Neural progenitor cell (in vitro differentiated cells): Measurements from ENCODE around the gene TTLL10. TPM values are rescaled to one million over a fixed set of nuclear protein-coding genes. Genes with fewer than 3 reads are reported as not detected.

Source experiments
- DNase-seq: peaks from one replicate; pipeline ENCODE4 v3.0.0-alpha.2; 2016; ENCODE audit warnings: low spot score
- H2AFZ ChIP-seq: fragments of 200-600 bp; sonication (generic); replicated peaks from 2 replicates; pipeline ENCODE4 v1.6.1; 2016; ENCODE audit warnings: antibody characterized with exemption
- H3F3A ChIP-seq: fragments of 200-600 bp; sonication (generic); 2 replicates; pipeline ENCODE4 v1.6.1; 2016; ENCODE audit warnings: antibody characterized with exemption, low read depth
- H3K27ac ChIP-seq: fragments of 200-600 bp; sonication (generic); 2 replicates; pipeline ENCODE4 v1.5.1; 2016; ENCODE audit warnings: mild to moderate bottlenecking
- H3K27me3 ChIP-seq: fragments of 200-600 bp; sonication (generic); 2 replicates; pipeline ENCODE4 v1.6.1; 2016; ENCODE audit warnings: mild to moderate bottlenecking, moderate library complexity
- H3K36me3 ChIP-seq: fragments of 200-600 bp; sonication (generic); 2 replicates; pipeline ENCODE4 v1.5.1; 2016
- H3K4me1 ChIP-seq: fragments of 200-600 bp; sonication (generic); 2 replicates; pipeline ENCODE4 v1.6.1; 2016; ENCODE audit warnings: mixed run types
- H3K4me2 ChIP-seq: fragments of 200-600 bp; sonication (generic); 2 replicates; pipeline ENCODE4 v1.6.1; 2016
- H3K4me3 ChIP-seq: fragments of 200-600 bp; sonication (generic); 2 replicates; pipeline ENCODE4 v1.5.1; 2016
- H3K79me2 ChIP-seq: fragments of 200-600 bp; sonication (generic); 2 replicates; pipeline ENCODE4 v1.6.1; 2016; ENCODE audit warnings: low read depth
- H3K9ac ChIP-seq: fragments of 200-600 bp; sonication (generic); 2 replicates; pipeline ENCODE4 v1.6.1; 2016
- H3K9me3 ChIP-seq: fragments of 200-600 bp; sonication (generic); 2 replicates; pipeline ENCODE4 v1.5.1; 2016; ENCODE audit warnings: low read depth
- H4K20me1 ChIP-seq: fragments of 200-600 bp; sonication (generic); 2 replicates; pipeline ENCODE4 v1.6.1; 2016; ENCODE audit warnings: low read depth
- H3K27ac Mint-ChIP-seq: 3 replicates; pipeline ENCODE4 v1.8.0; 2021; ENCODE audit warnings: mixed read lengths
- H3K27me3 Mint-ChIP-seq: 2 replicates; pipeline ENCODE4 v1.8.0; 2022; ENCODE audit warnings: low read depth, mild to moderate bottlenecking, inconsistent platforms, moderate library complexity, mixed read lengths; ENCODE audit not compliant: insufficient read depth
- H3K36me3 Mint-ChIP-seq: 3 replicates; pipeline ENCODE4 v1.8.0; 2021; ENCODE audit warnings: mixed read lengths
- H3K4me1 Mint-ChIP-seq: 3 replicates; pipeline ENCODE4 v1.8.0; 2021; ENCODE audit warnings: mixed read lengths
- H3K4me3 Mint-ChIP-seq: 3 replicates; pipeline ENCODE4 v1.8.0; 2021; ENCODE audit warnings: mild to moderate bottlenecking, moderate library complexity, mixed read lengths
- H3K9me3 Mint-ChIP-seq: 3 replicates; pipeline ENCODE4 v1.8.0; 2020; ENCODE audit warnings: mixed read lengths
- EZH2 ChIP-seq: fragments of 200-600 bp; sonication (generic); IDR thresholded peaks from 2 replicates; pipeline ENCODE4 v1.6.1; 2017; ENCODE audit warnings: antibody characterized with exemption, mild to moderate bottlenecking, moderate library complexity
- EZH2phosphoT487 ChIP-seq: fragments of 200-600 bp; sonication (generic); IDR thresholded peaks from 2 replicates; pipeline ENCODE4 v1.6.1; 2017; ENCODE audit warnings: antibody characterized with exemption
- total RNA-seq: library from RNA; depleted of rRNA; stranded (reverse); fragments of >200 nt; gene quantifications from 2 replicates; pipeline ENCODE4 v1.2.3, GENCODE V29; 2015; ENCODE audit warnings: low replicate concordance
- TF ChIP-seq, protein P1 (sequence below): fragments of 200-600 bp; sonication (generic); IDR thresholded peaks from 2 replicates; pipeline ENCODE4 v1.5.1; 2017; ENCODE audit warnings: antibody characterized with exemption, mild to moderate bottlenecking

Gene TTLL10
- total RNA-seq, 1 donor from 2014 or later: not detected

DNA sequence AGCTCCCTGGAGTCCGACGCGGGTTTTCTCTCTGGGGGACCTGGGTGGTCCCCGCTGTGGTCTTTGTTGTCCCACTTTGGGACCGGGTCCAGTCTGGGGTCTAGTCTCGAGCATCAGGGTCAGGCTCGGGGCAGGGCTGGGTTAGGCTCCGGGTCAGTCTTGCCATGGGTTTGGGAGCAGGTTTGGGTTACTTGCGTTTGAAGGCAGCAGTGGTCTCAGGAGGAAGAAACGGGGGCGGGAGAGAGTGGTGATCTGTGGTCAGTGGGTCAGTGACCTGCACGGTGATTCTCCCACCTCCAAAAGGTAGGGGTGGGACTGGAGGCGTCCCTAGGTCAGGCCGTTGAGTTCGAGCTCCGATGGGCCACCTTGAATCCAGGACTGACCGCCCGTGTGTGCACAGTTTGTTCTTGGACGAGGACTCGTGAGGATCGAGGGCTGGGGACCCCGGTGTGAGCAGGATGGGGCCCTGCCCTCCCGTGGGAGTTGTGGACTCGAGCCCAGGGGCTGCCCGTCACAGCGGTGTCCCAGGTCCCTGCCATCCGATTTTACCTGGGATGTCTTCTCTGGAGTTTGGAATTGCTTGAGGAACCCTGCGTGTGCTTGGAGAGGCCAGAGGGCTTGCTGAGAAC is 60.6 kb downstream of the TTLL10 start:
- H3K36me3 Mint-ChIP-seq: peaks cover 16% of the 10 kb centered on the region
- peaks cover 31% of the 10 kb centered on the region for H3K4me1 Mint-ChIP-seq
- Histone ChIP-seq H3K4me1 (peaks cover 6% of the 10 kb centered on the region), H3K36me3 (no peaks in the 10 kb centered on the region), H2AFZ (no peak overlapping the region), H3K79me2 (peaks cover 46% of the 10 kb centered on the region), H3K9me3 (no peaks in the 10 kb centered on the region), H3F3A (peaks cover 12% of the 10 kb centered on the region), H3K27ac (no peak overlapping the region), H3K9ac (no peak overlapping the region), H4K20me1 (peaks cover 33% of the 10 kb centered on the region), H3K4me3 (no peak overlapping the region), H3K4me2 (no peak overlapping the region), H3K27me3 (no peaks in the 10 kb centered on the region)
- TF ChIP-seq, protein P1, sequence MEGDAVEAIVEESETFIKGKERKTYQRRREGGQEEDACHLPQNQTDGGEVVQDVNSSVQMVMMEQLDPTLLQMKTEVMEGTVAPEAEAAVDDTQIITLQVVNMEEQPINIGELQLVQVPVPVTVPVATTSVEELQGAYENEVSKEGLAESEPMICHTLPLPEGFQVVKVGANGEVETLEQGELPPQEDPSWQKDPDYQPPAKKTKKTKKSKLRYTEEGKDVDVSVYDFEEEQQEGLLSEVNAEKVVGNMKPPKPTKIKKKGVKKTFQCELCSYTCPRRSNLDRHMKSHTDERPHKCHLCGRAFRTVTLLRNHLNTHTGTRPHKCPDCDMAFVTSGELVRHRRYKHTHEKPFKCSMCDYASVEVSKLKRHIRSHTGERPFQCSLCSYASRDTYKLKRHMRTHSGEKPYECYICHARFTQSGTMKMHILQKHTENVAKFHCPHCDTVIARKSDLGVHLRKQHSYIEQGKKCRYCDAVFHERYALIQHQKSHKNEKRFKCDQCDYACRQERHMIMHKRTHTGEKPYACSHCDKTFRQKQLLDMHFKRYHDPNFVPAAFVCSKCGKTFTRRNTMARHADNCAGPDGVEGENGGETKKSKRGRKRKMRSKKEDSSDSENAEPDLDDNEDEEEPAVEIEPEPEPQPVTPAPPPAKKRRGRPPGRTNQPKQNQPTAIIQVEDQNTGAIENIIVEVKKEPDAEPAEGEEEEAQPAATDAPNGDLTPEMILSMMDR: no peak
- no peak for TF ChIP-seq EZH2
- no peak for TF ChIP-seq EZH2phosphoT487
- no peak overlapping the region for H3K27ac Mint-ChIP-seq
- H3K4me3 Mint-ChIP-seq: peak overlapping the region; percentile 84
- DNase-seq: no peak
- H3K9me3 Mint-ChIP-seq: peaks cover 3% of the 10 kb centered on the region
- peaks cover 5% of the 10 kb centered on the region for H3K27me3 Mint-ChIP-seq

DNA sequence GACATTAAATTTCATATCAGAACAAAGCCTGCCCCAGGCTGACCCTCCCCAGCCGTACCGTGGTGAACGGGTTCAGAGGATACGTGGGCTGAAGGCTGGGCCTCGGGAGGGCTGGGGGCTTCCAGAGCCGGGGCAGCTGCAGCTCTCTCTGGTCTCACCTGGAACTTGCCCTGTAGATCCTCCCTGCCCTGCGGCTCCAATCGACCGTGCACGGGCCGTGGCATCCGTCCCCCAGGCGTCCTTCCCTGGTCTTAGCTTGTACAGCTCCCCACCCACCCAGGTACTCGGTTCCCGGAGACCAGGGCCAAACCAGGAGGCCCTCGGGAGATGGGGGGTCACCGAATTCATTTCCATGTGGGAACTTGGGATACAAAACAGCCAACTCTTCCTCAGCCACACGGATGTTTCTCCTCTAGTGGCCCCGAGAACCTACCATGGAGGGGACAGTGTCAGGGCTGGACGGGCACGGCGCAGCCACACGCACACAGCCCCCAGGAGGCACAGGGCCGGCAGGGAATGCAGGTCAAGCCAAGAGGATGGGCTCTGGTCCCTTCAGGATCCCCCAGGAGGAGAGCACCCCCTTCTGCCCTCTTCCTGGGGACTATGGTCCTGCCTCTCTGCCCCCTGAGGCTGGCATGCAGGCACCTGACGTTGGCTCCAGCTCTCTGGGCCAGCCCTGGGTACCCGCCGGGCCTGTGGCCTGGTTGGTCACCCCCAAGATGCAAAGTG is 61.5 kb downstream of the TTLL10 start:
- H3K27ac ChIP-seq: no peak overlapping the region
- H3K4me1 ChIP-seq: peaks cover 15% of the 10 kb centered on the region
- H3K4me3 ChIP-seq: no peak overlapping the region
- no peaks in the 10 kb centered on the region for H3K36me3 ChIP-seq
- H3F3A ChIP-seq: peaks cover 12% of the 10 kb centered on the region
- H3K27me3 Mint-ChIP-seq: peaks cover 2% of the 10 kb centered on the region
- no peak overlapping the region for H3K27ac Mint-ChIP-seq
- no peak for DNase-seq
- peaks cover 38% of the 10 kb centered on the region for H3K79me2 ChIP-seq
- peaks cover 26% of the 10 kb centered on the region for H4K20me1 ChIP-seq
- H3K4me1 Mint-ChIP-seq: peaks cover 25% of the 10 kb centered on the region
- peaks cover 11% of the 10 kb centered on the region for H3K36me3 Mint-ChIP-seq
- H3K4me3 Mint-ChIP-seq: no peak overlapping the region
- TF ChIP-seq EZH2: no peak
- TF ChIP-seq, protein P1: no peak
- H2AFZ ChIP-seq: no peak overlapping the region
- H3K4me2 ChIP-seq: no peak overlapping the region
- no peaks in the 10 kb centered on the region for H3K9me3 ChIP-seq
- no peak overlapping the region for H3K9ac ChIP-seq
- peaks cover 3% of the 10 kb centered on the region for H3K9me3 Mint-ChIP-seq
- no peaks in the 10 kb centered on the region for H3K27me3 ChIP-seq

DNA sequence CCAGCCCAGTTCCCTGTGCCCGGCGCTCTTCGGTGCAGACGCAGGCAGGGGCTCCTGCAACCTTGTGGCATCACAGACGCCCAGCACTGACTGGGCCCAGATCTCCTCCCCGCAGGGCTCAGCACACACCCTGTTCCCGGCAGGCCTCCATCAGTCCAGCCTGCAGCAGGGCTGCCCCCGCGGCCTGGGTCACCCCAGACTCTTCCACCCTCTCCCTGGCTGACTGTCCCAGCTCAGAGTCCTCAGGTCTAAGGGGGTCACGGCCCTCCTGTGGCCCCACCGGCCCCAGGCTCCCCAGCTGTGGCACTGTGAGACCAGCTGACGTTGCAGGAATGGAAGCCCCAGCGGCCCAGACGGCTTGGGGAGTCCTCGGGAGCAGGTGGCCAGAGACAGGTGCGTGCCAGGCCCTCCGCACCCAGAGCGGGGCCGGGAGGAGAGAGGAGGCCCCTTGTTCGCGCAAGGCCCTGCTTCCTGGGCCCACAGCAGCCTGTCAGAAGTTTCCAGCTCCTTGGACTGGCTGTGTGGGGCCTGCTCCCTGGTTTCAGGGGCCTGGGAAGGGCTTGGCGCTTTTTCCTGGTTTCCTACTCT is 62.6 kb downstream of the TTLL10 start:
- H3K27me3 ChIP-seq: no peaks in the 10 kb centered on the region
- H3K4me1 Mint-ChIP-seq: peaks cover 17% of the 10 kb centered on the region
- peaks cover 27% of the 10 kb centered on the region for H3K79me2 ChIP-seq
- H3K4me1 ChIP-seq: peaks cover 9% of the 10 kb centered on the region
- TF ChIP-seq EZH2 (no peak), EZH2phosphoT487 (no peak)
- TF ChIP-seq, protein P1: no peak
- no peak overlapping the region for H3K4me3 Mint-ChIP-seq
- no peaks in the 10 kb centered on the region for H3K36me3 ChIP-seq
- H4K20me1 ChIP-seq: peaks cover 18% of the 10 kb centered on the region
- no peaks in the 10 kb centered on the region for H3K9me3 ChIP-seq
- H3K9me3 Mint-ChIP-seq: peaks cover 3% of the 10 kb centered on the region
- H3K27ac ChIP-seq: peak overlapping the region; percentile 63
- peaks cover 2% of the 10 kb centered on the region for H3K27me3 Mint-ChIP-seq
- H3K4me3 ChIP-seq: no peak overlapping the region
- H2AFZ ChIP-seq: no peak overlapping the region
- peaks cover 11% of the 10 kb centered on the region for H3K36me3 Mint-ChIP-seq
- H3K4me2 ChIP-seq: no peak overlapping the region
- no peak for DNase-seq
- H3K9ac ChIP-seq: no peak overlapping the region
- H3K27ac Mint-ChIP-seq: no peak overlapping the region
- peaks cover 7% of the 10 kb centered on the region for H3F3A ChIP-seq
